SH-SY5Y (cell line): ENCODE data around the gene OSGEPL1.

Experiments used
- GATA2 ChIP-seq: IDR thresholded peaks from 2 replicates; pipeline ENCODE4 v1.6.1; 2011; ENCODE audit warnings: mild to moderate bottlenecking, low read depth, low read length
- GATA3 ChIP-seq: IDR thresholded peaks from 2 replicates; pipeline ENCODE4 v1.6.1; 2011; ENCODE audit warnings: low read depth, mild to moderate bottlenecking, low read length, moderate library complexity

- TF ChIP-seq GATA2: peak; percentile 1; the same call in 1 of the 2 replicates
- no peak for TF ChIP-seq GATA3
These were observed 21.6 kb upstream of the OSGEPL1 start, which contains the start of the genes ORMDL1 and PMS1 for GRCh38 chr2:189783927-189784867.
